Mucosa of stomach (tissue), 1 donor: ENCODE results near the gene MYL3.
"Not testable (repeated sequence)": the region's sequence is repeated elsewhere in the genome, so short reads cannot be mapped to it uniquely, and the experiment has no call there.

Source experiments
- H3K27me3 ChIP-seq: one replicate; pipeline ENCODE4 v1.7.0; 2013; ENCODE audit warnings: mild to moderate bottlenecking, low read length; ENCODE audit not compliant: control insufficient read depth, insufficient read depth
- H3K36me3 ChIP-seq: one replicate; pipeline ENCODE4 v1.7.0; 2013; ENCODE audit warnings: low read length; ENCODE audit not compliant: control insufficient read depth, insufficient read depth
- H3K4me1 ChIP-seq: one replicate; pipeline ENCODE4 v1.7.0; 2013; ENCODE audit warnings: mild to moderate bottlenecking, low read length; ENCODE audit not compliant: control insufficient read depth, insufficient read depth
- H3K4me3 ChIP-seq: one replicate; pipeline ENCODE4 v1.7.0; 2013; ENCODE audit warnings: low read length
- H3K9ac ChIP-seq: one replicate; pipeline ENCODE4 v1.7.0; 2013; ENCODE audit warnings: mild to moderate bottlenecking, low read length, moderate library complexity
- H3K9me3 ChIP-seq: one replicate; pipeline ENCODE4 v1.7.0; 2013; ENCODE audit warnings: mild to moderate bottlenecking, low read length, moderate library complexity; ENCODE audit not compliant: control insufficient read depth
- donor health status: Pancreatic carcinoma.

MYL3 gene

DNA sequence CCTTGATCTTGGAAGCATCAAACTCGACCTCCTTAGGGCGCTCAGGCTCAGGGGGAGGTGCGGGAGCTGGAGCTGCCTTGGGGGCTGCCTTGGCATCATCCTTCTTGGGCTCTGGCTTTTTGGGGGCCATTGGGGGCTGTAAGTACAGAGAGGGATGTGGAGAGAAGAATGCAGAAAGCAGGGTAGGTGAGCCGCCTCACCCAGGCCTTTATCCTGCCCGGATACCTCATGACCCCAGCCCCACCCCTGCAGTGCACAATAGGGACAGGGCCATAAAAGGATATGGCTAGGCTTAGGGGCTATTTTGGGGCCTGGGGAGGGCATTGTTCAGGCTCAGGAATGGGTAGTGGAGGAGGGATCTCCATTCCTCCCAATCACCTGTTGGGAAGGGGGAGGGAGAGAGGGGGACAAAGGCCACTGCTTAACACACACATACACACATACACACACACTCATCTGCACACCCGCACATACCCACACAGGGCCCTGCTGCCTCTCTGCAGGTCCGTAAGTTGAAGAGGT is at the start of gene MYL3:
MYL3 (minus strand) TSS at position 184 of the 522 bp plus-strand sequence; CDS start at position 130, 54 bp downstream.
- H3K4me3 ChIP-seq = no peak within 1 kb of the TSS
- no peaks in the 10 kb centered on the region for H3K9me3 ChIP-seq
- H3K9ac ChIP-seq = no peak within 1 kb of the TSS
- peaks cover 13% of the 10 kb centered on the region for H3K4me1 ChIP-seq
- no peaks in the 10 kb centered on the region for H3K27me3 ChIP-seq
- no peaks in the 10 kb centered on the region for H3K36me3 ChIP-seq

DNA sequence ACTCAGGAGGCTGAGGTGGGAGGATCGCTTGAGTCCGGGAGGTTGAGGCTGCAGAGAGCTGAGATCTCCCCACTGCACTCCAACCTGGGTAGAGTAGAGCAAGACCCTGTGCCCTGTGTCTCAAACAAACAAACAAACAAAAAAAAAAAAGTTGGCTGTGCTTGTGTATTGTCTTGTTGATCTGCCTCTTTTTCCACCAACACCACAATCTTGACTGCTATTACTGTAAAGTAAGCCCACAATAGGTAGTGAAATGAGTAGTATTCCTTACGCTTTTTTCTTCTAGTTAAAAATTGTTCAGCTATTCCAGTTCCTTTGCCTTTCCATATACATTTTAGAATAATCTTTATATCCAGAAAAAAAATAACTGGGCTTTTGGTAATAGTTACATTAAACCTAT is 49.7 kb upstream of the MYL3 start:
- no peak overlapping the region for H3K9ac ChIP-seq
- no peaks in the 10 kb centered on the region for H3K27me3 ChIP-seq
- H3K9me3 ChIP-seq = no peaks in the 10 kb centered on the region
- H3K4me3 ChIP-seq = no peak overlapping the region
- H3K4me1 ChIP-seq = peaks cover 15% of the 10 kb centered on the region
- H3K36me3 ChIP-seq = no peaks in the 10 kb centered on the region

DNA sequence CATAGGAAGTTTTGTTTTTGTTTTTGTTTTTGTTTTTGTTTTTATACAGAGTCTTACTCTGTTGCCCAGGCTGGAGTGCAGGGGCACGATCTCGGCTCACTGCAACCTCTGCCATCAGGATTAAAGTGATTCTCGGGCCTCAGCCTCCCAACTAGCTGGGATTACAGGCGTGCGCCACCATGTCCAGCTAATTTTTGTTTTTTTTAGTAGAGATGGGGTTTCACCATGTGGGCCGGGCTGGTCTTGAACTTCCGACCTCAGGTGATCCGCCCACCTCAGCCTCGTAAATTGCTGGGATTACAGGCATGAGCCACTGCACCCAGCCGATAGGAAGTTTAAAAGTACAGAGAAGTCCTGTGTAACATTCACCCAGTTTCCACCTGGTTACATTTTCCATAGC is 47.7 kb upstream of the MYL3 start:
- H3K4me1 ChIP-seq = peaks cover 15% of the 10 kb centered on the region
- not testable (repeated sequence) for H3K4me3 ChIP-seq, H3K27me3 ChIP-seq, H3K9ac ChIP-seq, H3K9me3 ChIP-seq, H3K36me3 ChIP-seq

DNA sequence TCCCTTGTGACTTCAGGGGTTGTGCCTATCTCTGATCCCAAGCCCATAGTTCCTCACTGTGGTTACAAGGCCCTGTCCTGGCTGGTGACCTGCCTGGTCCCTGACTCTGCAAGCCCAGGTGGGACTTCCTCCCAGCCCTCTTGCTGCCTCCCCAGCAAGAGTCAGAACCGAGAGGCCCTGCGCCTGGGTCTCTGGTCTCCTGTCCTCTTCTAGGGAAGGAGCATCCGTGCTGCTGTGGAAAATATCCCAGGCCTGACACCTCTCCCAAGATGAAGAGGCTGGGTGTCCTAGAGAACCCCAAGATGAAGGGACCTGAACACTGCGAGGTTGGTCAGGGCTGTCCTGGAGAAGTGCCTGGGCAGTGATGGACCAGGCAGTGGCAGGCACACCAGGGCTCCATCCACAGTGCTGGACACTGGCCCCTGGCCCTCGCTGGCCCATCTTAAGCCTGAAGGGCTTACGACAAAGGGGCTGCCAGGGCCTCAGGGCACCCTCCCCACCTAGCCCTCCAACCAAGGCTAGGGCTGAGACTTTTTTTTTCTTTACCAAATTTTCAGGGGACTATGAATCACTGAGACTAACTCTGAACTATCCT is 47.0 kb upstream of the MYL3 start:
- no peak overlapping the region for H3K9ac ChIP-seq
- H3K27me3 ChIP-seq = no peaks in the 10 kb centered on the region
- no peak overlapping the region for H3K4me3 ChIP-seq
- H3K9me3 ChIP-seq = no peaks in the 10 kb centered on the region
- no peaks in the 10 kb centered on the region for H3K36me3 ChIP-seq
- peaks cover 15% of the 10 kb centered on the region for H3K4me1 ChIP-seq

DNA sequence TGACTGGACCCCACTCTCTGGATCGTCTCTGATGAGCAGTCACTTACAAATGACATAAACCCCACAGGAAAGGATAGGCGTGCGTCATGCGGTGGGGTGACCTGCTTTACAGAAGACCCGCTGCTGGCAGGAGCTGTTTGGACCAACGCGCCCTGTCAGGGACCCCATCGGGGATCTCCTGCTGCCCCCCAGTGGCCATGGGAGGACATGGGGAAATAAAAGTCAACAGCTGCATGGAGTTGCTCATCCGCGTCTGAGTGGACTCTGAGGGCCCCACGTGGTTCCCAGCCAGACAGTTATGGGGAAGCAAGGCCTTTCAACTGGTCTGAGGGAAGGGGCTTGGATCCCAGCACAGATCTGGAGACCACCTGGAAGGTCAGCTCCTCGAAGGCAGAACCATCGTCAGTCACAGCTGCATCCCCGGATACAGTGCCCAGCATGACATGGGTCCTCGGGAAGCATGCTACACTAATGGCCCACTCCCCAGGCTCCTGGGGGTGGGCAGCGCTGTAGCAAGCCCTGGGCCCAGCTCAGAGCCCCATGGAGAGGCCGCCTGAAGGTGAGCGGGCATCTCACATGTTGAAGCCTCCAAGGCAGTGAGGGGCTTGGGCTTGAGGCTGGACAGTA is 46.4 kb upstream of the MYL3 start:
- peaks cover 15% of the 10 kb centered on the region for H3K4me1 ChIP-seq
- H3K9me3 ChIP-seq = no peaks in the 10 kb centered on the region
- H3K27me3 ChIP-seq = no peaks in the 10 kb centered on the region
- no peak overlapping the region for H3K4me3 ChIP-seq
- no peak overlapping the region for H3K9ac ChIP-seq
- no peaks in the 10 kb centered on the region for H3K36me3 ChIP-seq

DNA sequence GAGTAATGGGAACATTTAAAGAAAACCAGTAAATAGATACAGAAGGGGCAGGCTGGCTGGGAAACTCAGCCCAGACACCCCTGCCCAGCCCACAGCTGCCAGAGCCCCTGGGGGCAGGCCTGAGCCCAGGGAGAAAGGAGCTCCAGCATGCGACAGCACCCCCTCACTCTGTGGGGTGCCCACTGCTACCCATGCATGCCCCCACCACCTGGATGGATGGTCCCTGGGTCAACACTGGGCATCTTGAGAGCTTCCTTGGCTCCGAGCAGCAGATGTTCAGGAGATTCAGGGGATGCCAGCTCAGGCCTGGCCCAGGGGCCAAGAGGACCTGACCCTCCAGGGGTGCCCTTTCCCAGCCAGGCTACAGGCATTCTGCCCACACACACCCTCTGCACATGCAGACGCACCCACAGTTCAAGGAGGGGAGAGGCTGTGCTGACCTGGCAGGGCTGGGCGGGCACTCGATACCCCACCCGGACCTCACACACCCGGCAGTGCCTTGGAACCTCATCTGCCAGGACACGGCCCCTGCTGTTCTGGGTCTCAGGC is 45.8 kb upstream of the MYL3 start:
- no peak overlapping the region for H3K4me3 ChIP-seq
- no peaks in the 10 kb centered on the region for H3K9me3 ChIP-seq
- no peak overlapping the region for H3K9ac ChIP-seq
- H3K27me3 ChIP-seq = no peaks in the 10 kb centered on the region
- H3K36me3 ChIP-seq = no peaks in the 10 kb centered on the region
- H3K4me1 ChIP-seq = peaks cover 15% of the 10 kb centered on the region

DNA sequence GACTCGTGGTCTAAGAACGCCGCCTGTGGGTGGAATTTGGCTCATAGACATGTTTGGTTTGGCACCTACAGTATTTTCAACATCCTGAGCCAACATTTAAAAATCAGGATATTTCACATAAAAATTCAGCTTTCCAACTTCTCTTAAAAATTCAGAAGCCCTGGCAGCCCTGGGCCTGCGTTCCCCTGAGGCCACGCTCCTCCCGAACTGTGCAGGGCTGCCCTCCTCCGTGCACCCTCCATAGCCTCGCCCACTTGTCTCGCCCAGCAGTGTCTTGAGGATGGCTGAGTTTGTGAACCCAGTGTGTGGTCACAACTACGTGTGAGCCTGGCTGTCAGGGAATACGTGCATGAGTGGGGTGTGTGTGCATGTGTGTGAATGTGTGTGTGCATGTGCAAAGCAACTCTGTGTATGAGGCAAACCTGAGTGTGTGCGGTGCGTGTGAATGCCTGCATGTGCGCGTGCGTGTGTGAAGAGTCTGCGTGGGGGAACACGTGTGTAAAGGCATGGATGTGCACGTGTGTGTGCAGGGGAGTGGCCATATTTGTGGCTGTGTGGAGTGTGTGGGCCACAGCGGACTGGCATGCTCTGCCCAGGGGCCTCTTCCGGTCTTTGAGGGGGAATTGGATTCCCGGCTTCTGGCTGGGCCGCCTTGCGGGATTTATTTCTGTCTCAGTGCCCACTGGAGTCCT is 45.2 kb upstream of the MYL3 start:
- no peaks in the 10 kb centered on the region for H3K9me3 ChIP-seq
- no peaks in the 10 kb centered on the region for H3K27me3 ChIP-seq
- H3K36me3 ChIP-seq = no peaks in the 10 kb centered on the region
- no peak overlapping the region for H3K4me3 ChIP-seq
- H3K9ac ChIP-seq = no peak overlapping the region
- H3K4me1 ChIP-seq = peaks cover 15% of the 10 kb centered on the region

DNA sequence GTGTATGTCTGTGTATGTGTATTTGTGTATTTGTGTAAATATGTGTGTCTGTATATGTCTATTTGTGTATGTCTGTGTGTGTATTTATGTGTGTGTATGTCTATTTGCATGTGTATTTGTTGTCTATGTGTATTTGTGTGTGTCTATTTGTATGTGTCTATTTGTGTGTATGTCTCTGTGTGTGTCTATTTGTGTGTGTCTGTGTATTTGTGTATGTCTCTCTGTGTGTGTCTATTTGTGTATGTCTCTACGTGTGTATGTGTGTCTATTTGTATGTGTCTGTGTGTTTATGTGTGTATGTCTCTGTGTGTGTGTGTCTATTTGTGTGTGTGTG is 44.7 kb upstream of the MYL3 start:
- Histone ChIP-seq H3K27me3 (no peaks in the 10 kb centered on the region), H3K4me1 (peaks cover 15% of the 10 kb centered on the region), H3K4me3 (no peak overlapping the region), H3K9me3 (no peaks in the 10 kb centered on the region), H3K36me3 (no peaks in the 10 kb centered on the region), H3K9ac (no peak overlapping the region)

DNA sequence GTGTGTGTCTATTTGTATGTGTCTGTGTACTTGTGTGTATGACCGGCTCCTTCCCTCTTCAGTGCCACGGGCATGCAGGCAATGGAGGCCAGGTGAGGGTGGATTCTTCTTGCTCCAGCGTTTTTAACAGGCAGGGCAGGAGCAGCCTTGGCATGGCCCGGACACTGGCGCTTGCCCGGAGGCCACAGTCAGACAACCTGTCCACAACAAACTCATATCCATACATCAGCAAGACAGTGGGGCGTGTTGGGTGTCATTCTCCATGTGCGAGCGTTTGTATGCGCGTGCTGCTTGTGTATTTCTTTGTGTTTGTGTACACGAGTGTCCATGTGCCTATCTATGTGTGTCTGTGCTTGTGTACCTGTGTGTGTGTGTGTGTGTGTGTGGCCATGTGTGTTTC is 44.0 kb upstream of the MYL3 start:
- no peaks in the 10 kb centered on the region for H3K36me3 ChIP-seq
- no peaks in the 10 kb centered on the region for H3K9me3 ChIP-seq
- no peak overlapping the region for H3K4me3 ChIP-seq
- H3K27me3 ChIP-seq = no peaks in the 10 kb centered on the region
- H3K4me1 ChIP-seq = peaks cover 15% of the 10 kb centered on the region
- no peak overlapping the region for H3K9ac ChIP-seq

DNA sequence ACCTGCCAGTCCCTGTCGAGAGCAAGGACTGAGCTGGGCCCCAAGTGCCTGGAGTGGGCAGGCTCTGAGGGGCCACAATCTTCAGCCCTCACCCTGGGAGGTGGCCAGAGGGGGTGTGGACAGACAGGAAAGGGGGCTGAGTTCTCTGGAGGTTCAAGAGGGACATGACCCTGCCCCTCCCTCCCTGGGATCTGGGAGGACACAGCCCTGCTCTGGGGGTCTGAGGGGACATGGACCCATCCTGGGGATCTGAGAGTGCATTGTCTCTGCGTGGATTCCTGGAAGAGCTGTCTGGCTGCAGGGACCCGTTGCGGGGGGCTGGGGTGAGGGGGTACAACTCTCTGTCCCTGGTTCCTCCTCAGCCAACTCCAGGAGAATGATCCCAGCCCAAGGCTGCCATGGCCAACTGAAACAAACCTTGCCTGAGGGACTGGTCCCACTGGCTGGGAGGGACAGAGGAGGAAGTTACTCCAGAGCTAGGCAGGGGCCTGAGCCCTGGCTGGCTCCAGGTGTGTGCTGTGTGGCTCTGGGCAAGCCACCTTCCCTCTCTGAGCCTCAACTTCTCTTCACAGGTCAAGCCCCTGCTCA is 43.3 kb upstream of the MYL3 start:
- H3K4me1 ChIP-seq = peaks cover 15% of the 10 kb centered on the region
- H3K9me3 ChIP-seq = no peaks in the 10 kb centered on the region
- H3K9ac ChIP-seq = no peak overlapping the region
- H3K36me3 ChIP-seq = no peaks in the 10 kb centered on the region
- H3K27me3 ChIP-seq = no peaks in the 10 kb centered on the region
- no peak overlapping the region for H3K4me3 ChIP-seq

DNA sequence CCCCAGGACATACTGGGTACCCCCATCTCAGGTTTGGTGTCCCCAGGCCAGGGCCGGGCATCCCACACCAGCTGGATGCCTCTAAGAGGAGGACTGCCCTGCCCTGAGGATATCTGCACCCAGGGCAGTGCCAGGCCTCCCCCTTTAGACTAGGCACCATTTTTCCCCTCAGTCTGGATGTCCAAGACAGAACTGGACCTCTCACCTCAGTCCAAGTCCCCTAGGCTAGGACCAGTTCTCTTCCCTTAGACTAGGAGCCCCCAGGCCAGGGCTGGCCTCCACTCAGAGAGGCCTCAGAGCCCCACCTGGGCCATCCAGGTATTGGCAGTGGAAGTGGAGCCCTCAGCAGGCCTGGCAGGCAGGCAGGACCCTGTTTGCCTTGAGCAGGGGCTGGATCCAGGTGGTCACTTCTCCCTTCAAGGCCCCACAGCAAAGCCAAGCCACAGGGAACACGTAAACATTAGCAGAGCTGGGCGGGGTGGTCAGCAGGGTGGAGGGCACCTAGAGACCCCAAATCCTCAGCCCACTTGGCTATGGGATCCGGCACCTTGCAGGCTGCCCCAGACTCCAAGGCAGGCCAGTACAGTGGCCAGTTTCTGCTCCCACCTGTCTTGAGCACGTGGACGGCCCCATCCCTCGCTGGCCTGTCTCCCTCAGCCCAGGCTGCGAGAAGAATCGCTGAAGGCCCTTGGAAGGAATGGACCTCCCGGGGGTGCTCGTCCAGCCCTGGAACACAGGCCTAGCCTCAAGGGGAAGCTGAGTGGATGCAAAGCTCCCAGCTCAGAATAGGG is 42.6 kb upstream of the MYL3 start:
- Histone ChIP-seq H3K4me1 (peaks cover 15% of the 10 kb centered on the region), H3K9me3 (no peaks in the 10 kb centered on the region), H3K27me3 (no peaks in the 10 kb centered on the region), H3K4me3 (no peak overlapping the region), H3K36me3 (no peaks in the 10 kb centered on the region), H3K9ac (no peak overlapping the region)
